ENCODE measurements around the gene ZSCAN29. TPM values are rescaled to one million over a fixed set of nuclear protein-coding genes. Genes with fewer than 3 reads are reported as not detected.

ZSCAN29 gene
- total and polyA plus RNA-seq, 2 of the 13 experiments (the other 11 are each of a cell fraction or from before 2014, with no cell fraction given) = 8.3 to 27.4 TPM

DNA sequence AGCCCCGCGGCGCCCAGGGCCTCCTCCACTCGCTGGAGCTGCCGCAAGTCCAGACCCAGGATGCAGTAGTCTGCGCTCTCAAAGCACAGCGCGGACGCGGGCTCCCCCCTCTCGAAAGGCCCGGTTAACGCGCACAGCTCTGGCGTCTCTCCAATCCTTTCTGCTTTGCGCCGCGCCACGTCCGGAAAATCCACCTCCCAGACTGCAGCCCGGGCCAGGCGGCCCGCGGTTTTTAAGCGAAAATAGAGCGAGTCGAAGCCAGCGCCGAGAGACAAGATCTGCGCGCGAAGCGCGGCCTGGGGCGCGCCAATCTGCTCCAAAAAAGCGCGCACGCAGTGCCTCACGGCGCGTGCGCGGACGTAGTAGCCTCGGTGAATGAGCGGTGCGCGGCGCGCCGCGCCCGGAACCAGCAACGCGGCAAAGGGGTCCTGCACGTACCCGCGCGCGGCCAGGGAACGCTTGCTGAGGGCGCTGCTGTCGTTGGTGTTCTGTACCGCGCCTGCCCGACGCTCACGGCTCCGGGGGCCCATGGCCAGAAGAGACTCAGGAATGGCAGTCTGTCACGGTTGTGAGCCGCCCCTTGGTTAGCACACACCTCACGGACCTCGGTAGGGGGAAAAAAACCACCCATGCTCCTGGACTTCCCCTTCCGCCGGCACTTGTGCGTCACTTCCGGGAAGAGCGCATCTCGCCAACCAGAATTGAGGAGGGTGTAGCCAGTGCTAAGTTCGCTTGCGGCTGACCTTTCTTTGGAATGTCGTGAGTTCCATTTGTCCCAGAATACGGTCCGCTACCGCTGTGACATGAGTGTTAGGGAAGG is 40.7 kb downstream of the ZSCAN29 start, which contains the start of gene LCMT2 (continued):
- TF ChIP-seq HOXA9 (CRISPR knock-in tag; IDR thresholded peaks at IDR 0.05; ENCODE audit: borderline replicate concordance) = no peak
- TF ChIP-seq, protein P1, sequence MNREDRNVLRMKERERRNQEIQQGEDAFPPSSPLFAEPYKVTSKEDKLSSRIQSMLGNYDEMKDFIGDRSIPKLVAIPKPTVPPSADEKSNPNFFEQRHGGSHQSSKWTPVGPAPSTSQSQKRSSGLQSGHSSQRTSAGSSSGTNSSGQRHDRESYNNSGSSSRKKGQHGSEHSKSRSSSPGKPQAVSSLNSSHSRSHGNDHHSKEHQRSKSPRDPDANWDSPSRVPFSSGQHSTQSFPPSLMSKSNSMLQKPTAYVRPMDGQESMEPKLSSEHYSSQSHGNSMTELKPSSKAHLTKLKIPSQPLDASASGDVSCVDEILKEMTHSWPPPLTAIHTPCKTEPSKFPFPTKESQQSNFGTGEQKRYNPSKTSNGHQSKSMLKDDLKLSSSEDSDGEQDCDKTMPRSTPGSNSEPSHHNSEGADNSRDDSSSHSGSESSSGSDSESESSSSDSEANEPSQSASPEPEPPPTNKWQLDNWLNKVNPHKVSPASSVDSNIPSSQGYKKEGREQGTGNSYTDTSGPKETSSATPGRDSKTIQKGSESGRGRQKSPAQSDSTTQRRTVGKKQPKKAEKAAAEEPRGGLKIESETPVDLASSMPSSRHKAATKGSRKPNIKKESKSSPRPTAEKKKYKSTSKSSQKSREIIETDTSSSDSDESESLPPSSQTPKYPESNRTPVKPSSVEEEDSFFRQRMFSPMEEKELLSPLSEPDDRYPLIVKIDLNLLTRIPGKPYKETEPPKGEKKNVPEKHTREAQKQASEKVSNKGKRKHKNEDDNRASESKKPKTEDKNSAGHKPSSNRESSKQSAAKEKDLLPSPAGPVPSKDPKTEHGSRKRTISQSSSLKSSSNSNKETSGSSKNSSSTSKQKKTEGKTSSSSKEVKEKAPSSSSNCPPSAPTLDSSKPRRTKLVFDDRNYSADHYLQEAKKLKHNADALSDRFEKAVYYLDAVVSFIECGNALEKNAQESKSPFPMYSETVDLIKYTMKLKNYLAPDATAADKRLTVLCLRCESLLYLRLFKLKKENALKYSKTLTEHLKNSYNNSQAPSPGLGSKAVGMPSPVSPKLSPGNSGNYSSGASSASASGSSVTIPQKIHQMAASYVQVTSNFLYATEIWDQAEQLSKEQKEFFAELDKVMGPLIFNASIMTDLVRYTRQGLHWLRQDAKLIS (CRISPR knock-in tag; IDR thresholded peaks at IDR 0.05) = no peak
- no peak for TF ChIP-seq ZNF674 (CRISPR knock-in tag; IDR thresholded peaks at IDR 0.05; ENCODE audit: low read depth)
- TF ChIP-seq, protein P2, sequence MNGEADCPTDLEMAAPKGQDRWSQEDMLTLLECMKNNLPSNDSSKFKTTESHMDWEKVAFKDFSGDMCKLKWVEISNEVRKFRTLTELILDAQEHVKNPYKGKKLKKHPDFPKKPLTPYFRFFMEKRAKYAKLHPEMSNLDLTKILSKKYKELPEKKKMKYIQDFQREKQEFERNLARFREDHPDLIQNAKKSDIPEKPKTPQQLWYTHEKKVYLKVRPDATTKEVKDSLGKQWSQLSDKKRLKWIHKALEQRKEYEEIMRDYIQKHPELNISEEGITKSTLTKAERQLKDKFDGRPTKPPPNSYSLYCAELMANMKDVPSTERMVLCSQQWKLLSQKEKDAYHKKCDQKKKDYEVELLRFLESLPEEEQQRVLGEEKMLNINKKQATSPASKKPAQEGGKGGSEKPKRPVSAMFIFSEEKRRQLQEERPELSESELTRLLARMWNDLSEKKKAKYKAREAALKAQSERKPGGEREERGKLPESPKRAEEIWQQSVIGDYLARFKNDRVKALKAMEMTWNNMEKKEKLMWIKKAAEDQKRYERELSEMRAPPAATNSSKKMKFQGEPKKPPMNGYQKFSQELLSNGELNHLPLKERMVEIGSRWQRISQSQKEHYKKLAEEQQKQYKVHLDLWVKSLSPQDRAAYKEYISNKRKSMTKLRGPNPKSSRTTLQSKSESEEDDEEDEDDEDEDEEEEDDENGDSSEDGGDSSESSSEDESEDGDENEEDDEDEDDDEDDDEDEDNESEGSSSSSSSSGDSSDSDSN (CRISPR knock-in tag; IDR thresholded peaks at IDR 0.05) = peak; percentile 83
- TF ChIP-seq RXRB (CRISPR knock-in tag; IDR thresholded peaks at IDR 0.05; ENCODE audit: borderline replicate concordance) = peak; percentile 6; the same call in 1 of the 2 replicates
- no peak for TF ChIP-seq ARNT (IDR thresholded peaks at IDR 0.05)
- no peak for TF ChIP-seq ZNF672 (CRISPR knock-in tag; IDR thresholded peaks at IDR 0.05)
- no peak for TF ChIP-seq IKZF1 (IDR thresholded peaks at IDR 0.05)
- peak; percentile 87; the same call in 1 of the 2 replicates for TF ChIP-seq MZF1 (CRISPR knock-in tag; IDR thresholded peaks at IDR 0.05; ENCODE audit: borderline replicate concordance)
- peak; percentile 52 to 66; a peak in 2 of 4 replicates for TF ChIP-seq NR2F1 (CRISPR knock-in tag; IDR thresholded peaks at IDR 0.05)
- TF ChIP-seq, protein P3, sequence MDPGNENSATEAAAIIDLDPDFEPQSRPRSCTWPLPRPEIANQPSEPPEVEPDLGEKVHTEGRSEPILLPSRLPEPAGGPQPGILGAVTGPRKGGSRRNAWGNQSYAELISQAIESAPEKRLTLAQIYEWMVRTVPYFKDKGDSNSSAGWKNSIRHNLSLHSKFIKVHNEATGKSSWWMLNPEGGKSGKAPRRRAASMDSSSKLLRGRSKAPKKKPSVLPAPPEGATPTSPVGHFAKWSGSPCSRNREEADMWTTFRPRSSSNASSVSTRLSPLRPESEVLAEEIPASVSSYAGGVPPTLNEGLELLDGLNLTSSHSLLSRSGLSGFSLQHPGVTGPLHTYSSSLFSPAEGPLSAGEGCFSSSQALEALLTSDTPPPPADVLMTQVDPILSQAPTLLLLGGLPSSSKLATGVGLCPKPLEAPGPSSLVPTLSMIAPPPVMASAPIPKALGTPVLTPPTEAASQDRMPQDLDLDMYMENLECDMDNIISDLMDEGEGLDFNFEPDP (CRISPR knock-in tag; conservative IDR thresholded peaks at IDR 0.05) = 0 out of 2 replicates have a peak, but pooled peaks have one; percentile 85
- TF ChIP-seq ZNF451 (CRISPR knock-in tag; IDR thresholded peaks at IDR 0.05) = peak; percentile 59; the same call in 1 of the 2 replicates
- peak; percentile 80 for TF ChIP-seq SP2 (CRISPR knock-in tag; IDR thresholded peaks at IDR 0.05)
- TF ChIP-seq, protein P4, sequence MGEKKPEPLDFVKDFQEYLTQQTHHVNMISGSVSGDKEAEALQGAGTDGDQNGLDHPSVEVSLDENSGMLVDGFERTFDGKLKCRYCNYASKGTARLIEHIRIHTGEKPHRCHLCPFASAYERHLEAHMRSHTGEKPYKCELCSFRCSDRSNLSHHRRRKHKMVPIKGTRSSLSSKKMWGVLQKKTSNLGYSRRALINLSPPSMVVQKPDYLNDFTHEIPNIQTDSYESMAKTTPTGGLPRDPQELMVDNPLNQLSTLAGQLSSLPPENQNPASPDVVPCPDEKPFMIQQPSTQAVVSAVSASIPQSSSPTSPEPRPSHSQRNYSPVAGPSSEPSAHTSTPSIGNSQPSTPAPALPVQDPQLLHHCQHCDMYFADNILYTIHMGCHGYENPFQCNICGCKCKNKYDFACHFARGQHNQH (CRISPR knock-in tag; IDR thresholded peaks at IDR 0.05) = no peak; the same call in none of the 2 replicates
- TF ChIP-seq ZNF230 (CRISPR knock-in tag; IDR thresholded peaks at IDR 0.05) = no peak
- no peak; the same call in 1 of the 2 replicates for TF ChIP-seq GPN1 (CRISPR knock-in tag; IDR thresholded peaks at IDR 0.05; ENCODE audit: borderline replicate concordance)
- peak; percentile 86 for TF ChIP-seq ZBTB42 (CRISPR knock-in tag; IDR thresholded peaks at IDR 0.05)
- no peak for TF ChIP-seq FOXP1 (IDR thresholded peaks at IDR 0.05)
- no peak for TF ChIP-seq FOXP1 (CRISPR knock-in tag; IDR thresholded peaks at IDR 0.05)
- peak; percentile 86 for TF ChIP-seq AGO2 (optimal IDR thresholded peaks at IDR 0.05; ENCODE audit: low read depth, low read length)
- TF ChIP-seq, protein P5, sequence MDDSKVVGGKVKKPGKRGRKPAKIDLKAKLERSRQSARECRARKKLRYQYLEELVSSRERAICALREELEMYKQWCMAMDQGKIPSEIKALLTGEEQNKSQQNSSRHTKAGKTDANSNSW (CRISPR knock-in tag; IDR thresholded peaks at IDR 0.05; ENCODE audit: borderline replicate concordance) = peak; percentile 71; the same call in 1 of the 2 replicates
- no peak; the same call in 1 of the 2 replicates for TF ChIP-seq KDM1A (CRISPR knock-in tag; IDR thresholded peaks at IDR 0.05)

Measured in HepG2 (cell line).